ENCODE measurements around the gene SHFL. TPM values are rescaled to one million over a fixed set of nuclear protein-coding genes. Genes with fewer than 3 reads are reported as not detected.

The SHFL gene
- total and polyA plus RNA-seq, 2 donors = 22.8 to 55.6 TPM

GRCh38 chr19:10049626-10050025 is 36.5 kb upstream of the SHFL start:
- no peak overlapping the region for H3K27ac ChIP-seq (ENCODE audit: low read depth in 1 of 2, low read length in 1 of 2)
- no peak overlapping the region for H3K4me3 ChIP-seq (ENCODE audit: low read length in 2 of 2)
- peaks cover 0 to 12% of the 10 kb centered on the region in 2 donors for H3K9me3 ChIP-seq (ENCODE audit: control insufficient read depth in 2 of 2, insufficient read depth in 1 of 2, low read length in 1 of 2)
- no peaks in the 10 kb centered on the region for H3K27me3 ChIP-seq (ENCODE audit: control insufficient read depth in 2 of 2, insufficient read depth in 1 of 2, low read length in 1 of 2)
- H3K4me1 ChIP-seq (ENCODE audit: control insufficient read depth in 2 of 2, insufficient read depth in 2 of 2, low read length in 2 of 2) = no peaks in the 10 kb centered on the region
- 88% methylated on average over 2 of the region's 2 CpGs for WGBS
- DNase-seq (ENCODE audit: low read depth in 6 of 9, low spot score in 9 of 9) = no peak
- no peaks in the 10 kb centered on the region for H3K36me3 ChIP-seq (ENCODE audit: control insufficient read depth in 2 of 2, insufficient read depth in 2 of 2, low read length in 1 of 2)

- WGBS = 80% methylated on average over 21 of the region's 21 CpGs
- no peak overlapping the region for H3K27ac ChIP-seq (ENCODE audit: low read depth in 1 of 2, low read length in 1 of 2)
- H3K9me3 ChIP-seq (ENCODE audit: control insufficient read depth in 2 of 2, insufficient read depth in 1 of 2, low read length in 1 of 2) = no peaks in the 10 kb centered on the region
- DNase-seq (ENCODE audit: low read depth in 6 of 9, low spot score in 9 of 9) = no peak
- H3K4me3 ChIP-seq (ENCODE audit: low read length in 2 of 2) = no peak overlapping the region
- no peaks in the 10 kb centered on the region for H3K27me3 ChIP-seq (ENCODE audit: control insufficient read depth in 2 of 2, insufficient read depth in 1 of 2, low read length in 1 of 2)
- H3K4me1 ChIP-seq (ENCODE audit: control insufficient read depth in 2 of 2, insufficient read depth in 2 of 2, low read length in 2 of 2) = no peaks in the 10 kb centered on the region
- H3K36me3 ChIP-seq (ENCODE audit: control insufficient read depth in 2 of 2, insufficient read depth in 2 of 2, low read length in 1 of 2) = no peaks in the 10 kb centered on the region
Measured at GRCh38 chr19:10052602-10053360, 33.3 kb upstream of the SHFL start.

- H3K36me3 ChIP-seq (ENCODE audit: control insufficient read depth in 2 of 2, insufficient read depth in 2 of 2, low read length in 1 of 2) = no peaks in the 10 kb centered on the region
- no peak for DNase-seq (ENCODE audit: low read depth in 6 of 9, low spot score in 9 of 9)
- 32% methylated on average over 21 of the region's 21 CpGs for WGBS
- H3K27ac ChIP-seq (ENCODE audit: low read depth in 1 of 2, low read length in 1 of 2) = no peak overlapping the region
- peaks cover 0 to 4% of the 10 kb centered on the region in 2 donors for H3K27me3 ChIP-seq (ENCODE audit: control insufficient read depth in 2 of 2, insufficient read depth in 1 of 2, low read length in 1 of 2)
- H3K4me3 ChIP-seq (ENCODE audit: low read length in 2 of 2) = no peak overlapping the region
- no peaks in the 10 kb centered on the region for H3K9me3 ChIP-seq (ENCODE audit: control insufficient read depth in 2 of 2, insufficient read depth in 1 of 2, low read length in 1 of 2)
- no peaks in the 10 kb centered on the region for H3K4me1 ChIP-seq (ENCODE audit: control insufficient read depth in 2 of 2, insufficient read depth in 2 of 2, low read length in 2 of 2)
Measured at GRCh38 chr19:10061717-10062310, 24.3 kb upstream of the SHFL start.

GRCh38 chr19:10068205-10068604 is 17.9 kb upstream of the SHFL start:
- no peaks in the 10 kb centered on the region for H3K4me1 ChIP-seq (ENCODE audit: control insufficient read depth in 2 of 2, insufficient read depth in 2 of 2, low read length in 2 of 2)
- peaks cover 0 to 1% of the 10 kb centered on the region in 2 donors for H3K9me3 ChIP-seq (ENCODE audit: control insufficient read depth in 2 of 2, insufficient read depth in 1 of 2, low read length in 1 of 2)
- H3K27me3 ChIP-seq (ENCODE audit: control insufficient read depth in 2 of 2, insufficient read depth in 1 of 2, low read length in 1 of 2) = peaks cover 0 to 2% of the 10 kb centered on the region in 2 donors
- H3K27ac ChIP-seq (ENCODE audit: low read depth in 1 of 2, low read length in 1 of 2) = no peak overlapping the region
- H3K36me3 ChIP-seq (ENCODE audit: control insufficient read depth in 2 of 2, insufficient read depth in 2 of 2, low read length in 1 of 2) = no peaks in the 10 kb centered on the region
- WGBS = 60% methylated on average over 4 of the region's 4 CpGs
- H3K4me3 ChIP-seq (ENCODE audit: low read length in 2 of 2) = no peak overlapping the region
- DNase-seq (ENCODE audit: low read depth in 6 of 9, low spot score in 9 of 9) = no peak

GRCh38 chr19:10069046-10069445 is 17.1 kb upstream of the SHFL start:
- Histone ChIP-seq H3K4me3 (ENCODE audit: low read length in 2 of 2) (no peak overlapping the region), H3K9me3 (ENCODE audit: control insufficient read depth in 2 of 2, insufficient read depth in 1 of 2, low read length in 1 of 2) (peaks cover 0 to 9% of the 10 kb centered on the region in 2 donors)

GRCh38 chr19:10070730-10071446 is 15.2 kb upstream of the SHFL start:
- H3K9me3 ChIP-seq (ENCODE audit: control insufficient read depth in 2 of 2, insufficient read depth in 1 of 2, low read length in 1 of 2) = peaks cover 0 to 12% of the 10 kb centered on the region in 2 donors
- DNase-seq (ENCODE audit: low read depth in 6 of 9, low spot score in 9 of 9) = no peak
- no peak overlapping the region for H3K27ac ChIP-seq (ENCODE audit: low read depth in 1 of 2, low read length in 1 of 2)
- no peaks in the 10 kb centered on the region for H3K36me3 ChIP-seq (ENCODE audit: control insufficient read depth in 2 of 2, insufficient read depth in 2 of 2, low read length in 1 of 2)
- WGBS = 84% methylated on average over 22 of the region's 22 CpGs
- H3K4me3 ChIP-seq (ENCODE audit: low read length in 2 of 2) = no peak overlapping the region
- no peaks in the 10 kb centered on the region for H3K4me1 ChIP-seq (ENCODE audit: control insufficient read depth in 2 of 2, insufficient read depth in 2 of 2, low read length in 2 of 2)
- H3K27me3 ChIP-seq (ENCODE audit: control insufficient read depth in 2 of 2, insufficient read depth in 1 of 2, low read length in 1 of 2) = no peaks in the 10 kb centered on the region

More at GRCh38 chr19:10069046-10069445, 17.1 kb upstream of the SHFL start:
- no peaks in the 10 kb centered on the region for H3K36me3 ChIP-seq (ENCODE audit: control insufficient read depth in 2 of 2, insufficient read depth in 2 of 2, low read length in 1 of 2)
- no peaks in the 10 kb centered on the region for H3K27me3 ChIP-seq (ENCODE audit: control insufficient read depth in 2 of 2, insufficient read depth in 1 of 2, low read length in 1 of 2)
- H3K27ac ChIP-seq (ENCODE audit: low read depth in 1 of 2, low read length in 1 of 2) = no peak overlapping the region
- no peak for DNase-seq (ENCODE audit: low read depth in 6 of 9, low spot score in 9 of 9)
- WGBS = 86% methylated on average over 6 of the region's 6 CpGs
- no peaks in the 10 kb centered on the region for H3K4me1 ChIP-seq (ENCODE audit: control insufficient read depth in 2 of 2, insufficient read depth in 2 of 2, low read length in 2 of 2)

GRCh38 chr19:10074153-10074552 is 12.0 kb upstream of the SHFL start:
- peaks cover 0 to 3% of the 10 kb centered on the region in 2 donors for H3K27me3 ChIP-seq (ENCODE audit: control insufficient read depth in 2 of 2, insufficient read depth in 1 of 2, low read length in 1 of 2)
- no peak overlapping the region for H3K4me3 ChIP-seq (ENCODE audit: low read length in 2 of 2)
- H3K4me1 ChIP-seq (ENCODE audit: control insufficient read depth in 2 of 2, insufficient read depth in 2 of 2, low read length in 2 of 2) = no peaks in the 10 kb centered on the region
- H3K27ac ChIP-seq (ENCODE audit: low read depth in 1 of 2, low read length in 1 of 2) = no peak overlapping the region
- DNase-seq (ENCODE audit: low read depth in 6 of 9, low spot score in 9 of 9) = peak in 2 of 9 donors; percentile 34 to 41
- no peaks in the 10 kb centered on the region for H3K36me3 ChIP-seq (ENCODE audit: control insufficient read depth in 2 of 2, insufficient read depth in 2 of 2, low read length in 1 of 2)
- 81% methylated on average over 2 of the region's 2 CpGs for WGBS
- peaks cover 0 to 12% of the 10 kb centered on the region in 2 donors for H3K9me3 ChIP-seq (ENCODE audit: control insufficient read depth in 2 of 2, insufficient read depth in 1 of 2, low read length in 1 of 2)

- no peaks in the 10 kb centered on the region for H3K4me1 ChIP-seq (ENCODE audit: control insufficient read depth in 2 of 2, insufficient read depth in 2 of 2, low read length in 2 of 2)
- 90% methylated on average over 6 of the region's 6 CpGs for WGBS
- DNase-seq (ENCODE audit: low read depth in 6 of 9, low spot score in 9 of 9) = no peak
Measured at GRCh38 chr19:10076535-10076934, 9.6 kb upstream of the SHFL start.

GRCh38 chr19:10078329-10078728 is 7.8 kb upstream of the SHFL start:
- H3K9me3 ChIP-seq (ENCODE audit: control insufficient read depth in 2 of 2, insufficient read depth in 1 of 2, low read length in 1 of 2) = peaks cover 0 to 9% of the 10 kb centered on the region in 2 donors
- WGBS = 86% methylated on average over 8 of the region's 8 CpGs
- no peak for DNase-seq (ENCODE audit: low read depth in 6 of 9, low spot score in 9 of 9)

More at GRCh38 chr19:10076535-10076934, 9.6 kb upstream of the SHFL start:
- H3K4me3 ChIP-seq (ENCODE audit: low read length in 2 of 2) = no peak overlapping the region
- peaks cover 0 to 12% of the 10 kb centered on the region in 2 donors for H3K9me3 ChIP-seq (ENCODE audit: control insufficient read depth in 2 of 2, insufficient read depth in 1 of 2, low read length in 1 of 2)
- H3K36me3 ChIP-seq (ENCODE audit: control insufficient read depth in 2 of 2, insufficient read depth in 2 of 2, low read length in 1 of 2) = no peaks in the 10 kb centered on the region
- no peak overlapping the region for H3K27ac ChIP-seq (ENCODE audit: low read depth in 1 of 2, low read length in 1 of 2)
- peaks cover 0 to 3% of the 10 kb centered on the region in 2 donors for H3K27me3 ChIP-seq (ENCODE audit: control insufficient read depth in 2 of 2, insufficient read depth in 1 of 2, low read length in 1 of 2)

More at GRCh38 chr19:10078329-10078728, 7.8 kb upstream of the SHFL start:
- Histone ChIP-seq H3K36me3 (ENCODE audit: control insufficient read depth in 2 of 2, insufficient read depth in 2 of 2, low read length in 1 of 2) (no peaks in the 10 kb centered on the region), H3K27ac (ENCODE audit: low read depth in 1 of 2, low read length in 1 of 2) (no peak overlapping the region), H3K27me3 (ENCODE audit: control insufficient read depth in 2 of 2, insufficient read depth in 1 of 2, low read length in 1 of 2) (peaks cover 0 to 3% of the 10 kb centered on the region in 2 donors), H3K4me1 (ENCODE audit: control insufficient read depth in 2 of 2, insufficient read depth in 2 of 2, low read length in 2 of 2) (no peaks in the 10 kb centered on the region), H3K4me3 (ENCODE audit: low read length in 2 of 2) (no peak overlapping the region)
